ENCODE results near the gene CCL17.
"Not testable (repeated sequence)": the region's sequence is repeated elsewhere in the genome, so short reads cannot be mapped to it uniquely, and the experiment has no call there.

Gene CCL17

DNA sequence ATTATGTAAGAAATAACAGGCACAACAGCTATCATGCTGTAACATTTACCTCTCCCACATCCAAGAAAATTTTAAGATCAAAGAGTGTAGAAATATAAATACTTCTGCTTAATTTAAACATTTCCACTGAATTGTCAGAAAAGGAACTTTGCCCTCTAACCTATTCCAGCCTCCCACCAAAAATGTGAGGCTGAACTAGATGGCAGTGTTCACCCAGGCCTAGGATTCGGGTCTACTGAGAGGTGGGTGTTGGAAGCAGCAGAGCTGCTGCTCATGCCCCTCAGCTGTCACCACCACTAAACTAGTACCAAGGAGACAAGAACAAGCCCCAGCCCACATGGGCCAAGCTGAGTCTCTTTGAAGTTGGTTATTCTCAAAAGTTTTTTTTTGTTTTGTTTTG, 31.3 kb downstream of the CCL17 start:
- DNase-seq, result no peak

DNA sequence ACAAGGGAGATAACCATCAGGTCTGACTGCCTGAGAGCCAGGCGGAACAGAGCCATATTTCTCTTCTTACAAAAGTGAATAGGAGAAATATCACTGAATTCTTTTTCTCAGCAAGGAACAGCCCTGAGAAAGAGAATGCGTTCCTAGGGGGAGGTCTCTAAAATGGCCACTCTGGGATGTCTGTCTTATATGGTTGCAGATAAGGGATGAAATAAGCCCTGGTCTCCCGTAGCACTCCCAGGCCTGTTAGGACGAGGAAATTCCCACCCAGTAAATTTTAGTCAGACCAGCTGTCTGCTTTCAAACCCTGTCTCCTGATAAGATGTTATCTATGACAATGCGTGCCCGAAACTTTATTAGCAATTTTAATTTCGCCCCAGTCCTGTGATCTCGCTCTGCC, 35.4 kb downstream of the CCL17 start:
- DNase-seq, result not testable (repeated sequence)

GRCh38 chr16:57440551-57440950, 36.0 kb downstream of the CCL17 start:
- not testable (repeated sequence) for DNase-seq

DNA sequence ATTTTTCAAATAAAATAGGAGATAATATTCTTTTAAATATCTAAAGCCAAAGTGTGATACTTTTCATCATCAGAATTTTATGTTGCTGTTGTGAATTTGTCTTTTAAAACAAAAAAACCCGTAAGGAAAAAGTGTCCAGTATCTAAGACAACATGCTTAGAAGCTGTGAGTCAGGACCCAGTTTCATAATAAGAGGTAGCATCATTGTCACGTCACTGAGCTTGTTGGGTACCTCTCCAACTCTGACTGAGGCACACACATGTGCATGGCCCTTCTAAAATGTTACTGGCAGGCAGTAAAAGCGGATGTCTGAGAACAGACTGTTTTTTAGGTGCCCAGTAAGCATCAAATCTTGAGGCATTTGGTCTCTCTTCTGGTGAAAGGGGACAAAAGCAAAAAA, 40.1 kb downstream of the CCL17 start:
- no peak for DNase-seq

DNA sequence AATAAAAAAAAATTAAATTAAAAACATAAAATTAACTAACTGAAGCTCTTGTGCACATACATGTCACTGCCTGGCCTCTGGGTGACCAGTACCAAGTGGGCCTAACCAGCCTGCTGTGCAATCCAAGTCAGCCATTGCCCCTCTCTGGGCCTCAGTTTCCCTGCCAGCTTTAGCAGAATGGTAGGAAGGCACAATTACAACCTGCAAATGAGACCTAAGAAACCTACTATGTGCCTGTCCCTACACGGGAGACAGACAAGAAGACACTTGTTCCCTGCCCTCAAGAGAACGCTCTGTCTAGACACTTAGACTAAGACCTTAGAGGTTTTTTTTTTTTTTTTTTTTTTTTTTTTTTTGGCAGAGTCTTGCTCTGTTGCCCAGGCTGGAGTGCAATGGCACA, 40.9 kb downstream of the CCL17 start:
- no peak for DNase-seq

- peak; percentile 34 for DNase-seq
Observed at GRCh38 chr16:57446531-57447185, 42.1 kb downstream of the CCL17 start.

DNA sequence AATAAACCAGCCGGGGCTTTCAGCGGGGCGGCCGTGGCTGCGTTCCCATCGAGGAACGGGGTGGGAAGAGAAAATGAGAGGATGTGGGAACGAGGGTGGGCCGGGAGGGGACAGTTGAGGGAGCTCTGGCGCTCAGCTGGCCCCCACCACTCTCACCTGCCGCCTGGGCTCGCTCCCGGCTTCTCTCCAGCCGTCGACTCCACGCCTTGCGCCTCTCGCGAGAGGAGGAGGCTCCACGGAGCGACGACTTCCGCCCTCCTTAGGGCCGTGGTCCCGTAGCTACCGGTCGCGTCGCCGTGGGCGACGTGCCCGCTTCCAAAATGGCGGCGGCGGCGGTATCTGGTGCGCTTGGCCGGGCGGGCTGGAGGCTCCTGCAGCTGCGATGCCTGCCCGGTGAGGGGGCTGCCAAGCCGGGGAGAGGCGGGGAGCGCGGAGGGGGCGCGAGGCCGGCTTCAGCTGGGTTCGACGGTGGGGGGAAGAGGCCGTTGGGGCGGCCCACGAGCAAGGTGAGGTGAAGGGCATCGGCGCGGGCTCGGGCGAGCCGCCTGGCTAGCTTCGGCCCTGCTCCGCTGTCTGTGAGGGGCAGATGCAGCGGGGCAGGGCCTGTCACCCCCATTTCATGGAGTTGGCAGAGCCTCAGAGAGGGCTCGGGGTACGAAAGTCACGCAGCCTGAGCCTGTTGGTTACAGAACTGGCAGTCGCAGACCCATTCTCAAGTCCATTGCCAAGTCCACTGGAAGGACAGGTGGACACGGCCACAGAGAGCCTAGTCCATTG, 42.8 kb downstream of the CCL17 start, which contains the start of the genes CIAPIN1 and COQ9:
Gene CIAPIN1 (minus strand): TSS at position 200 of the 777 bp plus-strand sequence. CDS start 6,457 bp downstream, outside the sequence.
Gene COQ9 (plus strand): TSS at position 294 of the 777 bp plus-strand sequence. CDS start 27 bp downstream, at position 321.
- DNase-seq, result peak; percentile 96

DNA sequence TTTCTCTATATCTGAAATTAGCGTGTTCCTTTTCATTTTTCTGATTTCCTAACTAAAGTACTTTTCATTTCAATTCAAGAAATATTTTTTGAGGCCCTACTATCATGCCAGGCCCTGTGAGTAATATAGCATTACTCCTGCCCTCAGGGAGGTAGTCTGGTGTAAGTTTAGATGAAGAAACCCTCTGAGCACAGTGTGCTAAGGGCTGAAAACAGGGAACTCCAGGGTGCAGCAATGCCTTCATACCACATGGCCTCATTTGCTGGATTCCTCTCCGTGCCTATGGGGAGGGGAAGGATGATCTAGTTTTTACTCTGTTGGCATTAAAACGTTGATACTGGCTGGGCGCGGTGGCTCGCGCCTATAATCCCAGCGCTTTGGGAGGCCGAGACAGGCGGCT, 47.5 kb downstream of the CCL17 start:
- no peak for DNase-seq

DNA sequence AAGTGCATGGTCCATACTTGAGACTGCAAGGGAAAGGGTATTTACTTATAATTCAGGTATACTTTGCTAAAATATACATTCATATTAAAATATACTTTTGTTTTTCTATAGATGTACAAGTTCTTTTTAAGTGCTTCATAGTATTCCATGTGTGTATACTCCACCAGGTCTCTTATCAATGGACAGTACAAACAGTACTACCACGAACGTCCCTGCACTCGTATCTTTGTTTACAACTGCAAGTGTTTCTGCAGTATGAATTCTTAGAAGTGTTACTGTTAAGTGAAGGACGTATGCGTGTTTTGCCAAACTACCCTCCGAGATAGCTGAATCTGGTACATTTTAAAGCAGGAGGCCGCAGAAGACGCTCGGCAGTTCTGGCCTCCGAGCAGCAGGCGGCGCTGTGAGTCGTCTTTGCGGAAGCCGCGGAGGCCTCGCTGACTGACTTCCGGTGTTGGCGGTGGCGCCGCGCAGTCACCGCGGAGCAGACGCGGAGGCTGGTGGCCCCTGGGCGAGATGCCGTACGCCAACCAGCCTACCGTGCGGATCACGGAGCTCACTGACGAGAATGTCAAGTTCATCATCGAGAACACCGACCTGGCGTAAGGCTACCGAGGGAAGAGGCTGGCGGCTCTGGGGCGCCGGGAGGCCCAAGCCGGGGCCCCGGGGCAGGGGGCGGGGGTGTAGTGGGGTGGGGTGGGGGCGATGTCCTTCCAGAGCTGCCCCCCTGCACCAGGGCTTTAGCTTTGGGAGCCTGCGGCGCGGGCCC, 57.8 kb downstream of the CCL17 start, which contains the start of gene POLR2C:
Gene POLR2C (plus strand): TSS at position 471 of the 769 bp plus-strand sequence. CDS start 46 bp downstream, at position 517.
- DNase-seq, result peak; percentile 95

- DNase-seq, result no peak
Observed at GRCh38 chr16:57462978-57463362, 58.4 kb downstream of the CCL17 start.

DNA sequence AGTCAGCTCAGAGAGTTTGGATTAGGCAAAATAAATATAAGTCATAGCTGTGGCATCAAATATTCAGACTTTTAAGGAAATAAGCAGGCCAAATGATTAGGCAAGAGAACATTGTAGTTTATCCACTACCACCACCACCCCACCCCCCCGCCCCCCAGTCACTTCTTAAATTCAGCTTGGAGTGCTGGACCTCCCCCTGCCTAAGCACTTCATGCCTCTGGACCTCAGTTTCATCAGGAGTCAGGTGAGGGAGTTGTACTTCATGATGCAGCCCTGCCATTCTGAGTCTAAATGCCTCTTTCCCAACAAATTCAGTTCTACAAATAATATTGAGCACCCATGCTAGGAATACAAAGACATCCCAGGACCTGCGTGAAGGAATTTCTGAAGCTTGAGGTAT, 60.0 kb downstream of the CCL17 start:
- no peak for DNase-seq

All from activated CD4-positive, alpha-beta T cell treated with anti-CD3 and anti-CD28 coated beads, Interleukin-2, Interleukin-6, amounts not matched to agents 100 ng/mL and 50 ng/mL, durations not matched to agents 16 hours and 8 hours (primary cell).